ENCODE measurements around the gene KANSL3.

The KANSL3 gene

DNA sequence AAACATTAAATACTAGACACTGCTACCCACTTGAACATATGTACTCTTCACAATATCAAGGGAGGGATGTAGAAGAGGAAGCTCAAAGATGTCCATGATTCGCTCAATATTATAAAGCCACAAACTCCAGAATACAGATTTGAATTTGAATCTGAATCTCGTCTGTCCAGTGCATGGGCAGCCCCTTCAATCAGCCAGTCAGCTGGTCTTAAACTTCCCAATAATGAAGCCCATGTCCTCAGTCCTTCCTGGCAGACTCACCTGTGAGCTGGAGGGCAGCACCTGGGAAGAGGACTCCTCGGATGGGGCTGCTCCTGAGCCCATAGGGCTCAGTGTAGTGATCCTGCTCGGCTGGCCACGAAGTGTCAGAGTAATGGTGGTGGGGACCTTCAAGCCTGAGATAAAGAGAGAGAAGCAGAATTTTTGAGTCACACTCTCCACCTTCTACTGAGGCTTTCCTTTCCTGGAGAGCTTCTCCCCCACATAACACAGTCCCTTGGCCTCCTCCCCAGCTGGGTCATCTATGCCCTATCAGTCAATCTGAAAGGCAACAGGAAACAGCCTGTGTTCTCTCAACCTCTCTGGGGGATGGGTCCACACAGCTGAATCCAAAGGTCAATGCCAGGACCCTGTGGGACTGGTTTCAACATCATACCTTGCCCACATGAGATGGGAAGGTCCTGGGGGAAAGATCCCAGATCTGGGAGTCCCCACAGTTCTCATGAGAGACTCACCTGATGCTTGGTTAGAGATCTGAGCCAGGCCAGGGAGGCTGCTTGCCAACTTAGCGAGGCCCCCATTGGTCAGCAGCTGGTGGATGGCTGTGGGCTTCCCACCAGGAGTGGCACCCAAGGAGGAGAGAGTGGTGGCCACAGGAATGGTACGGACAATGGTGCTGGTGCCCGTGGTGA is 36.5 kb downstream of the KANSL3 start:
- DNase-seq (ENCODE audit: low spot score in 2 of 2) (peak; percentile 14 to 68), ATAC-seq (peak; percentile 98)
- H3K36me3 Mint-ChIP-seq, result peaks cover 100% of the 10 kb centered on the region
- peak overlapping the region; percentile 59 for H3K4me3 Mint-ChIP-seq
- peak overlapping the region; percentile 94 for H3K27ac Mint-ChIP-seq
- H3K9me3 Mint-ChIP-seq, result no peaks in the 10 kb centered on the region
- H3K4me1 Mint-ChIP-seq, result peaks cover 36% of the 10 kb centered on the region

- no peaks in the 10 kb centered on the region for H3K9me3 Mint-ChIP-seq
- H3K27ac Mint-ChIP-seq, result no peak overlapping the region
- H3K4me3 Mint-ChIP-seq, result no peak overlapping the region
- ATAC-seq (no peak), DNase-seq (ENCODE audit: low spot score in 2 of 2) (no peak)
- H3K36me3 Mint-ChIP-seq, result peaks cover 93% of the 10 kb centered on the region
- H3K4me1 Mint-ChIP-seq, result peaks cover 40% of the 10 kb centered on the region
Measured at GRCh38 chr2:96599941-96600340, 38.2 kb downstream of the KANSL3 start.

- Mint-ChIP-seq H3K27ac (peak overlapping the region; percentile 77), H3K36me3 (peaks cover 93% of the 10 kb centered on the region), H3K4me3 (no peak overlapping the region), H3K4me1 (peaks cover 59% of the 10 kb centered on the region), H3K9me3 (no peaks in the 10 kb centered on the region)
- peak; percentile 48 for ATAC-seq
- DNase-seq (ENCODE audit: low spot score in 2 of 2), result no peak
Measured at GRCh38 chr2:96596596-96596995, 41.5 kb downstream of the KANSL3 start.

GRCh38 chr2:96594691-96595152 is 43.4 kb downstream of the KANSL3 start:
- H3K36me3 Mint-ChIP-seq, result peaks cover 85% of the 10 kb centered on the region
- peak; percentile 93 for ATAC-seq

DNA sequence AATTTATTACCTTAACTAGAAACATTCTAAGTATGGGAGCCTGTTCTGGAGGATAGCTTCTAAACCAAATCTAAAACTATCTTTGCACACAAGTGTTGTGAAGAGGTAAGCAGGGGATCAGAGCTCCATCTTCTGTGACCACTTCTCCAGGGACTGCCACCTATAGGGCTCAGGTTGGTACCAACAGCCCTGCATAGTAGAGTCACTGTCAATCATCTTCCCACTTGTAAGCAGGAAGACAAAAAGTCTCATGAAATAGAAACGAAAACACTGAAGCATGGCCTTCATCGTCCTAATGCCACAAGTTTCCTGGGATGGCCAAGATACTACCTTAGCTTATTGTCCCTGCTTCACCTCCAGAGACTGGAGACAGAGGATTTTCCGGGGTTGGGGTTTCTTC is 43.8 kb downstream of the KANSL3 start:
- ATAC-seq (peak; percentile 42), DNase-seq (ENCODE audit: low spot score in 2 of 2) (no peak)
- peak overlapping the region; percentile 95 for H3K27ac Mint-ChIP-seq
- H3K36me3 Mint-ChIP-seq, result peaks cover 85% of the 10 kb centered on the region
- H3K4me1 Mint-ChIP-seq, result peaks cover 56% of the 10 kb centered on the region
- peak overlapping the region; percentile 54 for H3K4me3 Mint-ChIP-seq
- H3K9me3 Mint-ChIP-seq, result no peaks in the 10 kb centered on the region

More at GRCh38 chr2:96594691-96595152, 43.4 kb downstream of the KANSL3 start:
- peak in 1 of 2 donors; percentile 60 for DNase-seq (ENCODE audit: low spot score in 2 of 2)
- Mint-ChIP-seq H3K9me3 (no peaks in the 10 kb centered on the region), H3K4me1 (peaks cover 52% of the 10 kb centered on the region), H3K27ac (peak overlapping the region; percentile 95), H3K4me3 (peak overlapping the region; percentile 54)

DNA sequence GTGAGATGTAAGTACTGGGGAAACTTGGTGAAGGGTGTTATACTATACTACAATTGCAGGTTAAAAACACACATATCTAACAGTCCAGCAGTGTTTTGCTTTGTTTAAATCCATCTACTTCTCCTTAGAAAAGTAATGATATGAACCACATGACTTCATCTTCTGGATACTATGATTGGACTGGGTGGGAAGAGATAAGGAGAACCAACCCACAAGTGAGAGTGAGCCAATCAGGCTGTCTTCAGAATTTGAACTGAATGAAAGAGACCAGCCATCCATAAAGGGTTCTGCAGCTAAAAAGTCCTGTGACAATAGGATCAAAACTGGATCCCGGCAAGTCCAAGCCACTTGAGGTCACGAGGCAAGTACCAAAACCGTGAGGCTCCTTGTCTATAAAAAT is 46.6 kb downstream of the KANSL3 start:
- ATAC-seq (no peak), DNase-seq (ENCODE audit: low spot score in 2 of 2) (no peak)
- peaks cover 73% of the 10 kb centered on the region for H3K4me1 Mint-ChIP-seq
- H3K9me3 Mint-ChIP-seq, result no peaks in the 10 kb centered on the region
- H3K36me3 Mint-ChIP-seq, result peaks cover 78% of the 10 kb centered on the region
- H3K4me3 Mint-ChIP-seq, result no peak overlapping the region
- peak overlapping the region; percentile 95 for H3K27ac Mint-ChIP-seq

DNA sequence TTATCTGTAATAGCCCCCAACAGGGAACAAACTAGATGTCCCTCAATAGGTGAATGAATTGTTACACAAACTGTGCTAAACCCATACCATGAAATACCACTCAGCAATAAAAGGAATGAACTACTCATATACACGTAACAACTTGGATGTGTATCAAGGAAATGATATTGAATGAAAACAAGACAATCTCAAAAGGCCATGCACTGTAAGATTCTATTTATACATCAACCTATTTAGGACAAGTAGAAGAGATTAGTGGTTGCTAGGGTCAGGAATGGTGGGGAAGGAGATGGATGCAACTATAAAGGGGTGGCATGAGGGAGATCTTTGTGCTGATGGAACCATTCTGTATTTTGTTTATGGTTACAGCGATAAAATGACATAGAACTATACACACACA is 47.1 kb downstream of the KANSL3 start:
- H3K36me3 Mint-ChIP-seq, result peaks cover 82% of the 10 kb centered on the region
- no peak overlapping the region for H3K4me3 Mint-ChIP-seq
- ATAC-seq (no peak), DNase-seq (ENCODE audit: low spot score in 2 of 2) (no peak)
- H3K4me1 Mint-ChIP-seq, result peaks cover 71% of the 10 kb centered on the region
- no peaks in the 10 kb centered on the region for H3K9me3 Mint-ChIP-seq
- peak overlapping the region; percentile 95 for H3K27ac Mint-ChIP-seq

GRCh38 chr2:96587843-96588242 is 50.3 kb downstream of the KANSL3 start:
- Mint-ChIP-seq H3K9me3 (no peaks in the 10 kb centered on the region), H3K4me3 (no peak overlapping the region), H3K36me3 (peaks cover 72% of the 10 kb centered on the region), H3K4me1 (peaks cover 39% of the 10 kb centered on the region), H3K27ac (peak overlapping the region; percentile 75)
- no peak for ATAC-seq
- no peak for DNase-seq (ENCODE audit: low spot score in 2 of 2)

- peaks cover 22% of the 10 kb centered on the region for H3K4me1 Mint-ChIP-seq
- no peak for ATAC-seq
- DNase-seq (ENCODE audit: low spot score in 2 of 2), result no peak
- no peak overlapping the region for H3K27ac Mint-ChIP-seq
- no peaks in the 10 kb centered on the region for H3K9me3 Mint-ChIP-seq
- H3K4me3 Mint-ChIP-seq, result no peak overlapping the region
- H3K36me3 Mint-ChIP-seq, result peaks cover 41% of the 10 kb centered on the region
Measured at GRCh38 chr2:96584017-96584416, 54.1 kb downstream of the KANSL3 start.

- no peak for ATAC-seq
- H3K9me3 Mint-ChIP-seq, result no peaks in the 10 kb centered on the region
- H3K4me1 Mint-ChIP-seq, result no peaks in the 10 kb centered on the region
- H3K36me3 Mint-ChIP-seq, result peaks cover 16% of the 10 kb centered on the region
- no peak overlapping the region for H3K4me3 Mint-ChIP-seq
- H3K27ac Mint-ChIP-seq, result no peak overlapping the region
- DNase-seq (ENCODE audit: low spot score in 2 of 2), result no peak
Measured at GRCh38 chr2:96580771-96581170, 57.3 kb downstream of the KANSL3 start.

DNA sequence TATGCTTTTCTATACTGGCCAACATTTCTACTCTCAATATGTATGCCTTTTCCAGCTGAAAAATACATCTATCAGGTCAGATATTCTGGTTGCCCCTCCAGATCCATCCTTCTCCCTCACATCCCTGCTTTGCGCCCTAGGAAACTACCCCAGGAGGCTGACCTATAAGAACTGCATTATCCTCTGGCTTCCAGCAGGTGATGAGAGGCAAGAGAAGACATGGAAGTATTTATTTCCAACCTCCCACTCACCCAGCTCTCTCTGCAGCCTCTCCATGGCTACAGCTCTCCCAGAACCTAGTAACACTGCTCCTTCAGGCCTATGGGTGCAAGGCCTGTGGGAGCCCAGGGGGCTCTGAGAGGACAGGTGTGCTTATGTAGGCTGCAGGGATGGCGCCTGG is 58.7 kb downstream of the KANSL3 start:
- no peaks in the 10 kb centered on the region for H3K4me1 Mint-ChIP-seq
- peaks cover 6% of the 10 kb centered on the region for H3K36me3 Mint-ChIP-seq
- no peak for ATAC-seq
- H3K9me3 Mint-ChIP-seq, result no peaks in the 10 kb centered on the region
- H3K27ac Mint-ChIP-seq, result no peak overlapping the region
- DNase-seq (ENCODE audit: low spot score in 2 of 2), result no peak
- H3K4me3 Mint-ChIP-seq, result no peak overlapping the region

DNA sequence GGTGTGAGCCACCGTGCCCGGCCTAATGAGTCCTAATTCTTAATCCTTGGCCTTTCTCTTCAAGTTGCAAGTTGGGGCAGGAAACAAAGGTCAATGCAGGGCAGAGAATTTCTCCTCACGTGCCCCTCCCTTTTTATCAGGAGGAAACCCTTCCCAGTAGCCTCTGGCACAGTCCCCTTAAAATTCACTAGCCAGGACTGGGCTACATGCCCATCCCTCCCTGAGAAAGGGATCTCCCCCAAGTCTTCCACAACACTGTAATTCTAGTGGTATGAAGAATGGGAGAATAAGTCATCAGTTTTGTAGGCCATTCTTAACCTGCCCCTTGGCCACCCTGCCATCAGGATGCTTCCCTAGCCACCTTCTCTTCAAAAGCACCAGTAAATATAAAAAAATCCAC is 59.4 kb downstream of the KANSL3 start:
- Mint-ChIP-seq H3K36me3 (no peaks in the 10 kb centered on the region), H3K27ac (no peak overlapping the region), H3K4me1 (no peaks in the 10 kb centered on the region), H3K4me3 (no peak overlapping the region), H3K9me3 (no peaks in the 10 kb centered on the region)
- DNase-seq (ENCODE audit: low spot score in 2 of 2) (no peak), ATAC-seq (no peak)

DNA sequence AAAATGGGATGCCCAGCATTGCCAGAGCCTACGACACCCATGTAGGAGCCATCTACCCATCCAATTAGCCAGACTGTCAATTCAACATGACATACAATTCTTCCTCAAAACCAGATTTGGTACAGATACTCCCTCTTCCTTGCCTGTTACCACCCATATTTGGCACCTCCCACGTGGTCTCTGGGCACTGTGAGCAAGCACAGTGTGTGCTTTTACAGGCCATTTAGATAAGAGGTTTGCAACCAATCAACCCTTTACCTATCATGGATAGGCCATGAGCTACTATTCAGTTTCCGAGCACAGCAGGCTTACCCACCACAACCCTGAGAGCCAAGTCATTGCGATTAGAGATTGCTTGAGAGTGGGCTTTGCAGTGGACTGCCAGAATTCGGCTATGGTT is 60.6 kb downstream of the KANSL3 start:
- H3K36me3 Mint-ChIP-seq, result no peaks in the 10 kb centered on the region
- no peaks in the 10 kb centered on the region for H3K9me3 Mint-ChIP-seq
- ATAC-seq (no peak), DNase-seq (ENCODE audit: low spot score in 2 of 2) (no peak)
- H3K4me1 Mint-ChIP-seq, result no peaks in the 10 kb centered on the region
- H3K27ac Mint-ChIP-seq, result no peak overlapping the region
- no peak overlapping the region for H3K4me3 Mint-ChIP-seq

DNA sequence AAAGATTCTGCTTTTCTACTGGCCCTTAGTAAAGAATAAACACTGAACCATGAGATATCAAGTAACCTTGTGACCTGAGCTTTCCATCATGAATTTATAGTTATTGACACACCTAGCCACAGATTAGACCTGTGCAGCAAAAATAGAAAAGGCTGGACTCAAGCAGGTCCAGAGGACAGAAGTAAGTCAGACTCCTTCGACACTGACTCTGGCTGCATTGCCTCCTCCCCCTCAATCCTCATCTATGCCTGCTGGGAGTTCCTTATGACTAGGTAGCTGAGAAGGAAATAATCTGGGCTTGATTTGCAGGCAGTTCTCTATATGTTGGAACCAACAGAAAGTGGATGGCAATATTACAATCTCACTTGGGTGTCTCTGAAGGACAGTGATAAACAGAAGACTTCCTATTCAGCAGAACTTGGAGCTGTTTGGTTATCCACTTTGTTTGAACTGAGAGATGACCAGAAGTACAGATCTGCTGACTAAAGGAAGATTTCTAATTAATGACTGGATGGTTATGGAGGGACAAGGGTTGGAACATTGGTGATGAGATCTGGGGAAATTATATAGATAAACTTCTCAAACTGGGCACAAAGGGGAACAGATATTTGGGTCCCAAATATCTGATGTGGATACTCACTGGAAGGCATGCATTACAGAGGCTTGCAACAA is 62.2 kb downstream of the KANSL3 start:
- no peaks in the 10 kb centered on the region for H3K4me1 Mint-ChIP-seq
- H3K9me3 Mint-ChIP-seq, result no peaks in the 10 kb centered on the region
- no peak for ATAC-seq
- no peak overlapping the region for H3K27ac Mint-ChIP-seq
- no peaks in the 10 kb centered on the region for H3K36me3 Mint-ChIP-seq
- DNase-seq (ENCODE audit: low spot score in 2 of 2), result no peak
- no peak overlapping the region for H3K4me3 Mint-ChIP-seq

DNA sequence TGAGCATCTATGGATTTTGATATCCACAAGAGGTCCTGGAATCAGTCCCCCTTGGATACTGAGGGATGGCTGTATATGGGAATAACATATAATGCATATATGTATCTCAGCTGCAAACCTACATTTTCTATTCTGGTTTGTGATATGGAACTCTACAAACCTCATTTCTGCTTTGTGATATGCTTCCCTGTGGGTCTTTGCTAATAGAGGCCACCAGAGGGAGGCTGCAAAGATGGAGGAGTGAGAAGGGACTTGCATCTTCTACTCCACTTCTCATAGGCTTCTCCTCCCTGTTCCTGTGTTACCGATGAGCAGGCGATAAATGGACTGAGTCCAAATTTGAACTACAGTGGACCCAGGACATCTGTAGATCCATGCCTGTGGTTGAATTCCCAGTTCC is 63.7 kb downstream of the KANSL3 start:
- no peak overlapping the region for H3K4me3 Mint-ChIP-seq
- DNase-seq (ENCODE audit: low spot score in 2 of 2) (no peak), ATAC-seq (no peak)
- H3K36me3 Mint-ChIP-seq, result no peaks in the 10 kb centered on the region
- H3K4me1 Mint-ChIP-seq, result no peaks in the 10 kb centered on the region
- no peak overlapping the region for H3K27ac Mint-ChIP-seq
- no peaks in the 10 kb centered on the region for H3K9me3 Mint-ChIP-seq

DNA sequence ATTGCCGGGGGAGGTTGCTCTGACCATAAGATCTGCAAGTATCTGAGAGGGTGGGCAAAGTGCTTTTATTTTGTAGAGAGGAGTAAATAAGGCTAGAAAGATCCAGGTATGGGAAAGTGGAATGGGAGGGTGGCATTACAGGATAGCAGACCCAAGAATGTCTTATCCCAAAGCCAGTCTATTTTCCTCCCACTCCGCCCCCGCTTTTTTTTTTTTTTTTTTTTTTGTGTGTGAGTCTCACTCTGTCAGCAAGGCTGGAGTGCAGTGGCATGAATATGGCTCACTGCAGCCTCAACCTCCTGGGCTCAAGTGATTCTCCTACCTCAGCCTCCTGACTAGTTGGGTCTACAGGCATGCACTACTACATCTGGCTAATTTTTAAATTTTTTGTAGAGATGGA is 70.0 kb downstream of the KANSL3 start:
- no peaks in the 10 kb centered on the region for H3K9me3 Mint-ChIP-seq
- H3K36me3 Mint-ChIP-seq, result no peaks in the 10 kb centered on the region
- H3K4me1 Mint-ChIP-seq, result no peaks in the 10 kb centered on the region
- no peak overlapping the region for H3K4me3 Mint-ChIP-seq
- DNase-seq (ENCODE audit: low spot score in 2 of 2), result no peak
- ATAC-seq, result no peak
- no peak overlapping the region for H3K27ac Mint-ChIP-seq
